ENCODE data around the gene SULF2. TPM values are rescaled to one million over a fixed set of nuclear protein-coding genes. Genes with fewer than 3 reads are reported as not detected.

SULF2 gene
- total RNA-seq, 2 donors from 2014 or later: 75.7 to 146 TPM

DNA sequence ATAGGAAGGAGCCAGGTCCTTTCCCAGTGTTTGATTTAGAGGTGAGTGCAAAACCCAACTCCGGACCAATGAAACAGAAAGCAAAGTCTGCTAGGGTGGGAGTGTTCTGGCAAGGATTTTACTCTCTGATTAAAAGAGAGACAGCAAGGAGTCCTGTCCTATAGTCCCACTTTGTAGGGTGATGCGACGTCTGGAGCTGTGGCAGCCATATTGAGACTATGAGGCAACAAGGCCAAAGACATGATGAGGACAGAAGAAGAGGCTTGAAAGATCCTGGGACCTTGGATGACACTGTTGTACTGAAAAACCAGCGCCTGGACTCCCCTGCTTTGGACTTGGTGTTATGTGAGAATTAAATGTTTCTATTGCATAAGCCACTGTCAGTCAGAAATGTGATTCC, 8.1 kb downstream of the SULF2 start:
- Mint-ChIP-seq H3K27ac (no peak overlapping the region), H3K4me1 (peaks cover 9% of the 10 kb centered on the region), H3K36me3 (ENCODE audit: low read depth) (peaks cover 19% of the 10 kb centered on the region), H3K4me3 (no peak overlapping the region), H3K9me3 (no peaks in the 10 kb centered on the region), H3K27me3 (ENCODE audit: insufficient read depth) (no peaks in the 10 kb centered on the region)
- Histone ChIP-seq H3K9me3 (ENCODE audit: control insufficient read depth, low read length) (no peaks in the 10 kb centered on the region), H3K27me3 (ENCODE audit: control insufficient read depth, insufficient read depth, low read length, poor library complexity, severe bottlenecking) (no peaks in the 10 kb centered on the region), H3K27ac (ENCODE audit: low read depth, low read length) (no peak overlapping the region), H3K9ac (ENCODE audit: extremely low read depth, low read length, poor library complexity, severe bottlenecking) (no peak overlapping the region), H3K36me3 (ENCODE audit: control insufficient read depth, insufficient read depth, low read length) (peaks cover 63% of the 10 kb centered on the region), H3K4me1 (ENCODE audit: control insufficient read depth, insufficient read depth, low read length) (peaks cover 3% of the 10 kb centered on the region), H3K4me3 (ENCODE audit: low read length) (no peak overlapping the region)
- WGBS, 2 experiments (ENCODE audit: insufficient coverage in 1 of 2, insufficient read length in 1 of 2): 88 to 93% methylated on average over 3 to 4 of the region's 4 CpGs
- TF ChIP-seq, protein P1, sequence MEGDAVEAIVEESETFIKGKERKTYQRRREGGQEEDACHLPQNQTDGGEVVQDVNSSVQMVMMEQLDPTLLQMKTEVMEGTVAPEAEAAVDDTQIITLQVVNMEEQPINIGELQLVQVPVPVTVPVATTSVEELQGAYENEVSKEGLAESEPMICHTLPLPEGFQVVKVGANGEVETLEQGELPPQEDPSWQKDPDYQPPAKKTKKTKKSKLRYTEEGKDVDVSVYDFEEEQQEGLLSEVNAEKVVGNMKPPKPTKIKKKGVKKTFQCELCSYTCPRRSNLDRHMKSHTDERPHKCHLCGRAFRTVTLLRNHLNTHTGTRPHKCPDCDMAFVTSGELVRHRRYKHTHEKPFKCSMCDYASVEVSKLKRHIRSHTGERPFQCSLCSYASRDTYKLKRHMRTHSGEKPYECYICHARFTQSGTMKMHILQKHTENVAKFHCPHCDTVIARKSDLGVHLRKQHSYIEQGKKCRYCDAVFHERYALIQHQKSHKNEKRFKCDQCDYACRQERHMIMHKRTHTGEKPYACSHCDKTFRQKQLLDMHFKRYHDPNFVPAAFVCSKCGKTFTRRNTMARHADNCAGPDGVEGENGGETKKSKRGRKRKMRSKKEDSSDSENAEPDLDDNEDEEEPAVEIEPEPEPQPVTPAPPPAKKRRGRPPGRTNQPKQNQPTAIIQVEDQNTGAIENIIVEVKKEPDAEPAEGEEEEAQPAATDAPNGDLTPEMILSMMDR (conservative IDR thresholded peaks at IDR 0.05): no peak
- DNase-seq: no peak

DNA sequence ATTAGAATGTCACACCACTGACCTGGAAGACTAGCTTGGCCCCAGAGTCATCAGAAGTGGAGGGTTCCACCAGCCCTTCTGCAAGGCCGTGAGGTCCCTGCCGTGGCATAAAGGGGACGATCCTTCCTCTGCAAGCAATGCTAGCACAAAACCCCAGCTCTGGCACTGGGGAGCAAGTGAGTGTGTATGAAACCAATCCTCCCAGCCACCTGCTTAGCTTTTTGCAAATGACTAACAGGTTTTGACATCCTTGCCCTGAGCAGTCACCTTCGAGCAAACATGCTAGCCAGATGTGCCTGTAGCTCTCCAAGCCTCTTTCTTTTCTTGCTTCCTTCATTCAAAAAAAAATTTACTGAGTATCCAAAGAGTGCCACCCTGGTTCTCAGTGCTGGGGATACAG, 8.6 kb downstream of the SULF2 start:
- peaks cover 19% of the 10 kb centered on the region for H3K36me3 Mint-ChIP-seq (ENCODE audit: low read depth)
- H3K9me3 ChIP-seq (ENCODE audit: control insufficient read depth, low read length): no peaks in the 10 kb centered on the region
- H3K27me3 Mint-ChIP-seq (ENCODE audit: insufficient read depth): no peaks in the 10 kb centered on the region
- no peak overlapping the region for H3K4me3 ChIP-seq (ENCODE audit: low read length)
- TF ChIP-seq, protein P1 (conservative IDR thresholded peaks at IDR 0.05): no peak
- DNase-seq: no peak
- H3K4me3 Mint-ChIP-seq: no peak overlapping the region
- no peak overlapping the region for H3K27ac Mint-ChIP-seq
- H3K27ac ChIP-seq (ENCODE audit: low read depth, low read length): no peak overlapping the region
- no peaks in the 10 kb centered on the region for H3K27me3 ChIP-seq (ENCODE audit: control insufficient read depth, insufficient read depth, low read length, poor library complexity, severe bottlenecking)
- H3K36me3 ChIP-seq (ENCODE audit: control insufficient read depth, insufficient read depth, low read length): peaks cover 60% of the 10 kb centered on the region
- no peaks in the 10 kb centered on the region for H3K9me3 Mint-ChIP-seq
- H3K9ac ChIP-seq (ENCODE audit: extremely low read depth, low read length, poor library complexity, severe bottlenecking): no peak overlapping the region
- H3K4me1 Mint-ChIP-seq: peaks cover 7% of the 10 kb centered on the region
- peaks cover 3% of the 10 kb centered on the region for H3K4me1 ChIP-seq (ENCODE audit: control insufficient read depth, insufficient read depth, low read length)
- 97 to 98% methylated on average over 4 of the region's 4 CpGs for WGBS, 2 experiments (ENCODE audit: insufficient coverage in 1 of 2, insufficient read length in 1 of 2)

DNA sequence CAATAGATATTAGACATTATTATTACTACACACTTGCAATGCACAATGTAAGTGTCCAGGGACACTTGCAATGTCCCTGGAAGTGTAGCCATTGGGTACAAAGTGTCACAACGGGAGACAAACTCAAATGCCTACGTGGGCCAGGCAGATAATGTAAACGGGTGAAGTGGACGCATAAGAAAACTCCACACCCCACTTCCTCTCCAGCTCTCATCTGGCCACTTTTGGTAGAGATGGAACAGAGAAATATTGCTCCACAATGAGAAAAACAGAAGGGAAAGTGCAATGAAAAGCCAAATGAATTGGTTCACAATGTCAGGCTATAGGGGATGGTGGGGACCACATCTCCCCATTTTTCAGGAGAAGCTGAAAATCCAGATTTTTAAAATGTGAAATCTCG, 9.4 kb downstream of the SULF2 start:
- no peak overlapping the region for H3K27ac Mint-ChIP-seq
- WGBS, 2 experiments (ENCODE audit: insufficient coverage in 1 of 2, insufficient read length in 1 of 2): 85 to 92% methylated on average over 1 to 5 of the region's 5 CpGs
- Histone ChIP-seq H3K9me3 (ENCODE audit: control insufficient read depth, low read length) (no peaks in the 10 kb centered on the region), H3K9ac (ENCODE audit: extremely low read depth, low read length, poor library complexity, severe bottlenecking) (no peak overlapping the region), H3K36me3 (ENCODE audit: control insufficient read depth, insufficient read depth, low read length) (peaks cover 60% of the 10 kb centered on the region), H3K4me1 (ENCODE audit: control insufficient read depth, insufficient read depth, low read length) (peaks cover 3% of the 10 kb centered on the region), H3K27me3 (ENCODE audit: control insufficient read depth, insufficient read depth, low read length, poor library complexity, severe bottlenecking) (no peaks in the 10 kb centered on the region), H3K4me3 (ENCODE audit: low read length) (no peak overlapping the region), H3K27ac (ENCODE audit: low read depth, low read length) (no peak overlapping the region)
- H3K27me3 Mint-ChIP-seq (ENCODE audit: insufficient read depth): no peaks in the 10 kb centered on the region
- DNase-seq: no peak
- H3K4me1 Mint-ChIP-seq: peaks cover 10% of the 10 kb centered on the region
- peaks cover 24% of the 10 kb centered on the region for H3K36me3 Mint-ChIP-seq (ENCODE audit: low read depth)
- TF ChIP-seq, protein P1 (conservative IDR thresholded peaks at IDR 0.05): no peak
- no peaks in the 10 kb centered on the region for H3K9me3 Mint-ChIP-seq
- H3K4me3 Mint-ChIP-seq: no peak overlapping the region

All from endodermal cell (in vitro differentiated cells).